ENCODE results near the gene RAVER1. TPM values are rescaled to one million over a fixed set of nuclear protein-coding genes. Genes with fewer than 3 reads are reported as not detected.

Gene RAVER1
- total and polyA plus RNA-seq, 2 donors (not counting 1 experiment from before 2014, with no cell fraction given): 21.0 to 62.7 TPM

- no peaks in the 10 kb centered on the region for H3K9me3 Mint-ChIP-seq (ENCODE audit: insufficient read depth)
- 43% methylated on average over 4 of the region's 5 CpGs for WGBS (ENCODE audit: insufficient coverage)
- Histone ChIP-seq H3K27me3 (replicated peaks in 1 of 4; ENCODE audit: control extremely low read depth in 1 of 4, control insufficient read depth in 3 of 4, insufficient read depth in 4 of 4, low read length in 3 of 4) (no peaks in the 10 kb centered on the region), H3K9ac (ENCODE audit: low read length) (no peak overlapping the region), H2AFZ (ENCODE audit: insufficient read depth, low read depth, low read length, poor library complexity, severe bottlenecking) (no peak overlapping the region), H3K27ac (ENCODE audit: low read length in 2 of 2) (no peak overlapping the region), H3K9me3 (ENCODE audit: control extremely low read depth in 1 of 3, control insufficient read depth in 2 of 3, insufficient read depth in 1 of 3, low read length in 2 of 3) (no peaks in the 10 kb centered on the region), H4K20me1 (ENCODE audit: control insufficient read depth, insufficient read depth, low read length, poor library complexity, severe bottlenecking) (no peaks in the 10 kb centered on the region), H3K4me2 (replicated peaks; ENCODE audit: low read depth, low read length, poor library complexity, severe bottlenecking) (no peak overlapping the region), H3K4me1 (ENCODE audit: control insufficient read depth in 2 of 2, insufficient read depth in 2 of 2, low read length in 2 of 2) (peaks cover 4 to 5% of the 10 kb centered on the region in 2 donors), H3K4me3 (ENCODE audit: control extremely low read depth in 1 of 5, extremely low read depth in 1 of 5, insufficient read depth in 1 of 5, low read depth in 2 of 5, low read length in 4 of 5) (no peak overlapping the region), H3K36me3 (replicated peaks in 1 of 2; ENCODE audit: control extremely low read depth in 1 of 2, control insufficient read depth in 1 of 2, extremely low read depth in 1 of 2, insufficient read depth in 2 of 2, low read length in 1 of 2) (peaks cover 0 to 30% of the 10 kb centered on the region in 2 experiments), H3K79me2 (ENCODE audit: control insufficient read depth, insufficient read depth, low read length) (no peaks in the 10 kb centered on the region)
- no peak for ATAC-seq (ENCODE audit: low read depth)
- H3K27me3 Mint-ChIP-seq: no peaks in the 10 kb centered on the region
- H3K27ac Mint-ChIP-seq: peak overlapping the region; percentile 73
- no peak for TF ChIP-seq CTCF (IDR thresholded peaks at IDR 0.05)
- TF ChIP-seq EZH2 (IDR thresholded peaks at IDR 0.05; ENCODE audit: borderline replicate concordance, insufficient read depth, low read depth, low read length, poor library complexity, severe bottlenecking): no peak
- H3K4me1 Mint-ChIP-seq: peaks cover 9% of the 10 kb centered on the region
- CTCF ChIA-PET: interaction anchor here (0.6 to 2.7 kb wide), 8 partner anchors 9 to 226 kb away, joined by 3 to 11 read pairs (median 4); partner anchors contain the start of gene ICAM1
- peak; percentile 24 for DNase-seq
- POLR2A ChIA-PET: interaction anchor here (0.6 to 1.1 kb wide), 5 partner anchors 9 to 111 kb away, joined by 3 to 5 read pairs (median 3); partner anchors contain the start of genes ICAM1 and ICAM5
- intact Hi-C loops (cut with micrococcal nuclease): no loop called here
- no peak overlapping the region for H3K4me3 Mint-ChIP-seq
Observed at GRCh38 chr19:10279737-10280442, 53.4 kb downstream of the RAVER1 start.

- Histone ChIP-seq H3K4me3 (ENCODE audit: control extremely low read depth in 1 of 5, extremely low read depth in 1 of 5, insufficient read depth in 1 of 5, low read depth in 2 of 5, low read length in 4 of 5) (no peak overlapping the region), H3K79me2 (ENCODE audit: control insufficient read depth, insufficient read depth, low read length) (no peaks in the 10 kb centered on the region), H3K9me3 (ENCODE audit: control extremely low read depth in 1 of 3, control insufficient read depth in 2 of 3, insufficient read depth in 1 of 3, low read length in 2 of 3) (no peaks in the 10 kb centered on the region), H3K4me1 (ENCODE audit: control insufficient read depth in 2 of 2, insufficient read depth in 2 of 2, low read length in 2 of 2) (peaks cover 4 to 5% of the 10 kb centered on the region in 2 donors), H3K36me3 (replicated peaks in 1 of 2; ENCODE audit: control extremely low read depth in 1 of 2, control insufficient read depth in 1 of 2, extremely low read depth in 1 of 2, insufficient read depth in 2 of 2, low read length in 1 of 2) (peaks cover 0 to 21% of the 10 kb centered on the region in 2 experiments), H2AFZ (ENCODE audit: insufficient read depth, low read depth, low read length, poor library complexity, severe bottlenecking) (no peak overlapping the region), H3K9ac (ENCODE audit: low read length) (no peak overlapping the region), H3K4me2 (replicated peaks; ENCODE audit: low read depth, low read length, poor library complexity, severe bottlenecking) (no peak overlapping the region), H3K27me3 (replicated peaks in 1 of 4; ENCODE audit: control extremely low read depth in 1 of 4, control insufficient read depth in 3 of 4, insufficient read depth in 4 of 4, low read length in 3 of 4) (no peaks in the 10 kb centered on the region), H4K20me1 (ENCODE audit: control insufficient read depth, insufficient read depth, low read length, poor library complexity, severe bottlenecking) (no peaks in the 10 kb centered on the region), H3K27ac (ENCODE audit: low read length in 2 of 2) (no peak overlapping the region)
- WGBS (ENCODE audit: insufficient coverage): 100% methylated on average over 1 of the region's 1 CpG
- POLR2A ChIA-PET: interaction anchor here (1.1 kb wide), 1 partner anchor 23 kb away, joined by 4 read pairs; no protein-coding TSS in a partner anchor
- Mint-ChIP-seq H3K4me1 (peaks cover 16% of the 10 kb centered on the region), H3K27ac (no peak overlapping the region), H3K27me3 (no peaks in the 10 kb centered on the region), H3K9me3 (ENCODE audit: insufficient read depth) (no peaks in the 10 kb centered on the region), H3K4me3 (no peak overlapping the region)
- DNase-seq (no peak), ATAC-seq (ENCODE audit: low read depth) (no peak)
- intact Hi-C loops (cut with micrococcal nuclease): no loop called here
- TF ChIP-seq CTCF (IDR thresholded peaks at IDR 0.05) (no peak), EZH2 (IDR thresholded peaks at IDR 0.05; ENCODE audit: borderline replicate concordance, insufficient read depth, low read depth, low read length, poor library complexity, severe bottlenecking) (no peak)
- CTCF ChIA-PET: interaction anchor here (1.0 to 2.7 kb wide), 4 partner anchors 8 to 110 kb away, joined by 3 to 11 read pairs (median 6); partner anchors contain the start of gene ICAM1
Observed at GRCh38 chr19:10278935-10279334, 54.4 kb downstream of the RAVER1 start.
